Measurements from ENCODE around the gene PROZ.

DNA sequence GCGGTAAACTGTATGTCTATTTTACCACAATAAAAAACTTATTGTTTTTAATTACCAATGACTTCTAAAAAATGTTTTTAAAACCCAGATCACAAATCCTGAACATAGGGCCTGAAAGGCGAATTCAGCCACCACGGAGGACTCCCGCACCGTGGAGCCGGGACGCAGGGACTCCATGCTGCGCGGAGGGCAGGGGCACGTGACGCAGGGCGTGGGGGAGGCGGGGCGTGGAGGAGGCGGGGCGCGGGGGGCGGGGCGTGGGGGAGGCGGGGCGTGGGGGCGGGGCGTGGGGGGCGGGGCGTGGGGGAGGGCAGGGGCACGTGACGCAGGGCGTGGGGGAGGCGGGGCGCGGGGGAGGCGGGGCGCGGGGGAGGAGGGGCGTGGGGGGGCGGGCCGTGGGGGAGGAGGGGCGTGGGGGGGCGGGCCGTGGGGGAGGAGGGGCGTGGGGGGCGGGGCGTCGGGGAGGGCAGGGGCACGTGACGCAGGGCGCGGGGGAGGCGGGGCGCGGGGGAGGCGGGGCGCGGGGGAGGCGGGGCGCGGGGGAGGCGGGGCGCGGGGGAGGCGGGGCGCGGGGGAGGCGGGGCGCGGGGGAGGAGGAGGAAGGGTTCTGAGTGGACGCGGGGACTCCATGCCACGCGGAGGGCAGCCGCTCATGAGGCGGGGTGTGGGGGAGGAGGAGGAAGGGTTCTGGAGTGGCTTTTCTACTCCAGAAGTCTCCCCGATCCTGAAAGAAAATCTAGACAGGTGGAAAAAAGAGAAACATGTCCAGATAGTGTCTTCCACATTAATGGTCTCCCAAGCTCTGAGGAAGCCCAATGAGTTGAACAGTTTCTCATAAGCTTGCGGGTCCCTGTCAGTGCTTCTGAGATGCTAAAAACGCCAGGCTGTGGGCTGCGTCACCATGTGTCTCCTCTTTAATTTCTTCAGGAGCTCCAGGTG, 4.4 kb upstream of the PROZ start:
- TF ChIP-seq, protein P1, sequence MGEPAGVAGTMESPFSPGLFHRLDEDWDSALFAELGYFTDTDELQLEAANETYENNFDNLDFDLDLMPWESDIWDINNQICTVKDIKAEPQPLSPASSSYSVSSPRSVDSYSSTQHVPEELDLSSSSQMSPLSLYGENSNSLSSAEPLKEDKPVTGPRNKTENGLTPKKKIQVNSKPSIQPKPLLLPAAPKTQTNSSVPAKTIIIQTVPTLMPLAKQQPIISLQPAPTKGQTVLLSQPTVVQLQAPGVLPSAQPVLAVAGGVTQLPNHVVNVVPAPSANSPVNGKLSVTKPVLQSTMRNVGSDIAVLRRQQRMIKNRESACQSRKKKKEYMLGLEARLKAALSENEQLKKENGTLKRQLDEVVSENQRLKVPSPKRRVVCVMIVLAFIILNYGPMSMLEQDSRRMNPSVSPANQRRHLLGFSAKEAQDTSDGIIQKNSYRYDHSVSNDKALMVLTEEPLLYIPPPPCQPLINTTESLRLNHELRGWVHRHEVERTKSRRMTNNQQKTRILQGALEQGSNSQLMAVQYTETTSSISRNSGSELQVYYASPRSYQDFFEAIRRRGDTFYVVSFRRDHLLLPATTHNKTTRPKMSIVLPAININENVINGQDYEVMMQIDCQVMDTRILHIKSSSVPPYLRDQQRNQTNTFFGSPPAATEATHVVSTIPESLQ (CRISPR knock-in tag; IDR thresholded peaks at IDR 0.05) = no peak
- TF ChIP-seq EP300 (IDR thresholded peaks at IDR 0.05; ENCODE audit: low read length) (no peak), JUND (IDR thresholded peaks at IDR 0.05; ENCODE audit: borderline replicate concordance, low read depth, low read length) (no peak), JUND (tag; IDR thresholded peaks at IDR 0.05; ENCODE audit: borderline replicate concordance, low read depth, low read length) (no peak), GTF2F1 (IDR thresholded peaks at IDR 0.05; ENCODE audit: low read depth, low read length) (no peak), ZZZ3 (IDR thresholded peaks at IDR 0.05) (no peak), RAD21 (CRISPR knock-in tag; conservative IDR thresholded peaks at IDR 0.05 in 1 of 2, IDR thresholded peaks at IDR 0.05 in 1 of 2) (no peak), ZNF695 (CRISPR knock-in tag; IDR thresholded peaks at IDR 0.05) (no peak), ZKSCAN1 (IDR thresholded peaks at IDR 0.05; ENCODE audit: low read depth, low read length) (no peak), NFXL1 (CRISPR knock-in tag; IDR thresholded peaks at IDR 0.05) (no peak), NCOR1 (IDR thresholded peaks at IDR 0.05) (no peak)
- TF ChIP-seq, protein P2, sequence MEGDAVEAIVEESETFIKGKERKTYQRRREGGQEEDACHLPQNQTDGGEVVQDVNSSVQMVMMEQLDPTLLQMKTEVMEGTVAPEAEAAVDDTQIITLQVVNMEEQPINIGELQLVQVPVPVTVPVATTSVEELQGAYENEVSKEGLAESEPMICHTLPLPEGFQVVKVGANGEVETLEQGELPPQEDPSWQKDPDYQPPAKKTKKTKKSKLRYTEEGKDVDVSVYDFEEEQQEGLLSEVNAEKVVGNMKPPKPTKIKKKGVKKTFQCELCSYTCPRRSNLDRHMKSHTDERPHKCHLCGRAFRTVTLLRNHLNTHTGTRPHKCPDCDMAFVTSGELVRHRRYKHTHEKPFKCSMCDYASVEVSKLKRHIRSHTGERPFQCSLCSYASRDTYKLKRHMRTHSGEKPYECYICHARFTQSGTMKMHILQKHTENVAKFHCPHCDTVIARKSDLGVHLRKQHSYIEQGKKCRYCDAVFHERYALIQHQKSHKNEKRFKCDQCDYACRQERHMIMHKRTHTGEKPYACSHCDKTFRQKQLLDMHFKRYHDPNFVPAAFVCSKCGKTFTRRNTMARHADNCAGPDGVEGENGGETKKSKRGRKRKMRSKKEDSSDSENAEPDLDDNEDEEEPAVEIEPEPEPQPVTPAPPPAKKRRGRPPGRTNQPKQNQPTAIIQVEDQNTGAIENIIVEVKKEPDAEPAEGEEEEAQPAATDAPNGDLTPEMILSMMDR (IDR thresholded peaks at IDR 0.05 in 2 of 3, conservative IDR thresholded peaks at IDR 0.05 in 1 of 3; ENCODE audit: insufficient read depth in 2 of 3, low read depth in 1 of 3, low read length in 3 of 3) = no peak
- TF ChIP-seq, protein P3, sequence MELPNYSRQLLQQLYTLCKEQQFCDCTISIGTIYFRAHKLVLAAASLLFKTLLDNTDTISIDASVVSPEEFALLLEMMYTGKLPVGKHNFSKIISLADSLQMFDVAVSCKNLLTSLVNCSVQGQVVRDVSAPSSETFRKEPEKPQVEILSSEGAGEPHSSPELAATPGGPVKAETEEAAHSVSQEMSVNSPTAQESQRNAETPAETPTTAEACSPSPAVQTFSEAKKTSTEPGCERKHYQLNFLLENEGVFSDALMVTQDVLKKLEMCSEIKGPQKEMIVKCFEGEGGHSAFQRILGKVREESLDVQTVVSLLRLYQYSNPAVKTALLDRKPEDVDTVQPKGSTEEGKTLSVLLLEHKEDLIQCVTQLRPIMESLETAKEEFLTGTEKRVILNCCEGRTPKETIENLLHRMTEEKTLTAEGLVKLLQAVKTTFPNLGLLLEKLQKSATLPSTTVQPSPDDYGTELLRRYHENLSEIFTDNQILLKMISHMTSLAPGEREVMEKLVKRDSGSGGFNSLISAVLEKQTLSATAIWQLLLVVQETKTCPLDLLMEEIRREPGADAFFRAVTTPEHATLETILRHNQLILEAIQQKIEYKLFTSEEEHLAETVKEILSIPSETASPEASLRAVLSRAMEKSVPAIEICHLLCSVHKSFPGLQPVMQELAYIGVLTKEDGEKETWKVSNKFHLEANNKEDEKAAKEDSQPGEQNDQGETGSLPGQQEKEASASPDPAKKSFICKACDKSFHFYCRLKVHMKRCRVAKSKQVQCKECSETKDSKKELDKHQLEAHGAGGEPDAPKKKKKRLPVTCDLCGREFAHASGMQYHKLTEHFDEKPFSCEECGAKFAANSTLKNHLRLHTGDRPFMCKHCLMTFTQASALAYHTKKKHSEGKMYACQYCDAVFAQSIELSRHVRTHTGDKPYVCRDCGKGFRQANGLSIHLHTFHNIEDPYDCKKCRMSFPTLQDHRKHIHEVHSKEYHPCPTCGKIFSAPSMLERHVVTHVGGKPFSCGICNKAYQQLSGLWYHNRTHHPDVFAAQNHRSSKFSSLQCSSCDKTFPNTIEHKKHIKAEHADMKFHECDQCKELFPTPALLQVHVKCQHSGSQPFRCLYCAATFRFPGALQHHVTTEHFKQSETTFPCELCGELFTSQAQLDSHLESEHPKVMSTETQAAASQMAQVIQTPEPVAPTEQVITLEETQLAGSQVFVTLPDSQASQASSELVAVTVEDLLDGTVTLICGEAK (IDR thresholded peaks at IDR 0.05) = no peak
- TF ChIP-seq, protein P3 (CRISPR knock-in tag; IDR thresholded peaks at IDR 0.05) = no peak
- TF ChIP-seq, protein P4, sequence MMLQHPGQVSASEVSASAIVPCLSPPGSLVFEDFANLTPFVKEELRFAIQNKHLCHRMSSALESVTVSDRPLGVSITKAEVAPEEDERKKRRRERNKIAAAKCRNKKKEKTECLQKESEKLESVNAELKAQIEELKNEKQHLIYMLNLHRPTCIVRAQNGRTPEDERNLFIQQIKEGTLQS (IDR thresholded peaks at IDR 0.05) = no peak
- TF ChIP-seq, protein P4 (CRISPR knock-in tag; conservative IDR thresholded peaks at IDR 0.05) = no peak

Data from K562 (cell line).